GM12892 (cell line): ENCODE data around the gene MAP3K5.

Experiments used
- POLR2AphosphoS5 ChIP-seq: IDR thresholded peaks from 2 replicates; pipeline ENCODE4 v1.6.1; 2011; ENCODE audit warnings: low read depth, low read length, control low read depth
- TAF1 ChIP-seq: IDR thresholded peaks from 2 replicates; pipeline ENCODE4 v1.6.1; 2011; ENCODE audit warnings: low read depth, mild to moderate bottlenecking, control low read depth, low read length, borderline replicate concordance

GRCh38 chr6:136548582-136549299 is 243.5 kb downstream of the MAP3K5 start:
- TF ChIP-seq POLR2AphosphoS5 = no peak
- no peak for TF ChIP-seq TAF1
